HCT116 (cell line): ENCODE data around the gene MARCHF2. TPM values are rescaled to one million over a fixed set of nuclear protein-coding genes. Genes with fewer than 3 reads are reported as not detected.

Experiments used
- ATAC-seq: fragments of 200-7000 bp; cut with Tn5 transposase; 2 replicates; pipeline ENCODE4 v1.9.1; 2020; ENCODE audit warnings: mild to moderate bottlenecking, moderate library complexity
- BruUV-seq: library from RNA; stranded (reverse); fragments of 400-500 nt; replicated peaks from 2 replicates; lab custom pipeline; 2021; lab: Mats Ljungman, UMichigan
- CTCF ChIA-PET: fragments of 300-600 bp; sonication (Branson Sonifier 250); formaldehyde crosslinking; loops from one replicate; lab custom pipeline; 2021; ENCODE audit warnings: antibody characterized with exemption; lab: Charles Lee
- POLR2A ChIA-PET: fragments of 300-600, 350-600 bp; sonication (Branson Sonifier 250); formaldehyde crosslinking; loops from one replicate; lab custom pipeline; 2021; ENCODE audit warnings: antibody characterized with exemption; lab: Charles Lee
- RAD21 ChIA-PET, 2 experiments: fragments of 300-600 bp; sonication (Branson Sonifier 250); formaldehyde crosslinking; loops; one replicate each; lab custom pipeline; 2023; ENCODE audit warnings: low total read pairs in 2 of 2; ENCODE audit not compliant: uncharacterized antibody in 2 of 2, unreplicated experiment in 2 of 2, low non-redundant PET in 1 of 2; lab: Charles Lee
- DNase-seq: peaks from one replicate; pipeline ENCODE4 v3.0.0-alpha.2; 2010; ENCODE audit warnings: low read depth, low spot score
- H2AFZ ChIP-seq: fragments of 200-600 bp; shearing (Covaris generic), sonication (generic); 2 replicates; pipeline ENCODE4 v1.6.1; 2017; ENCODE audit warnings: low read depth, mixed run types, mixed read lengths, antibody characterized with exemption, low read length; ENCODE audit not compliant: poor library complexity, severe bottlenecking
- H3K27ac ChIP-seq: 2 replicates; pipeline ENCODE4 v1.5.1; 2012; ENCODE audit warnings: low read depth, low read length
- H3K27me3 ChIP-seq: fragments of 200-600 bp; sonication (generic); 2 replicates; pipeline ENCODE4 v1.6.1; 2016; ENCODE audit warnings: mixed run types, low read length, mixed read lengths; ENCODE audit not compliant: insufficient read depth
- H3K36me3 ChIP-seq, 2 experiments: fragments of 200-500 bp in 1 of 2; fragments of 200-600 bp in 1 of 2; sonication (Bioruptor generic) in 1 of 2; sonication (generic) in 1 of 2; 2 replicates each; pipeline versions ENCODE4 v1.5.1 to v1.6.1; 2014 to 2016; ENCODE audit warnings: low read length in 2 of 2, inconsistent platforms in 1 of 2, mixed read lengths in 1 of 2, mixed run types in 1 of 2; ENCODE audit not compliant: insufficient read depth in 2 of 2, control insufficient read depth in 1 of 2
- H3K4me1 ChIP-seq, 2 experiments: fragments of 200-600 bp in 1 of 2; sonication (generic) in 1 of 2; 2 replicates each; pipeline versions ENCODE4 v1.5.1 to v1.6.1; 2012 to 2017; ENCODE audit warnings: low read length in 2 of 2, inconsistent platforms in 1 of 2, mild to moderate bottlenecking in 1 of 2, mixed read lengths in 1 of 2, mixed run types in 1 of 2, moderate library complexity in 1 of 2; ENCODE audit not compliant: insufficient read depth in 2 of 2, control insufficient read depth in 1 of 2
- H3K4me2 ChIP-seq: fragments of 200-600 bp; sonication (generic); 2 replicates; pipeline ENCODE4 v1.6.1; 2017; ENCODE audit warnings: mixed run types, low read length, mixed read lengths
- H3K4me3 ChIP-seq, 2 experiments: fragments of 200-600 bp in 1 of 2; sonication (generic) in 1 of 2; replicated peaks in 1 of 2; 2 replicates each; pipeline ENCODE4 v1.5.1; 2011 to 2016; ENCODE audit warnings: low read length in 2 of 2, control low read depth in 1 of 2, low read depth in 1 of 2, mild to moderate bottlenecking in 1 of 2, mixed read lengths in 1 of 2, mixed run types in 1 of 2
- H3K79me2 ChIP-seq: fragments of 200-600 bp; sonication (generic); 2 replicates; pipeline ENCODE4 v1.6.1; 2017; ENCODE audit warnings: mild to moderate bottlenecking, mixed run types, low read length, moderate library complexity, mixed read lengths; ENCODE audit not compliant: insufficient read depth
- H3K9ac ChIP-seq: fragments of 200-600 bp; sonication (generic); 2 replicates; pipeline ENCODE4 v1.6.1; 2016; ENCODE audit warnings: low read length, mixed read lengths
- H3K9me2 ChIP-seq: fragments of 200-600 bp; sonication (generic), shearing (Covaris generic); 2 replicates; pipeline ENCODE4 v1.6.1; 2017; ENCODE audit warnings: mixed run types, mild to moderate bottlenecking, moderate library complexity; ENCODE audit not compliant: insufficient read depth
- H3K9me3 ChIP-seq, 2 experiments: fragments of 200-500 bp in 1 of 2; fragments of 200-600 bp in 1 of 2; sonication (Bioruptor generic) in 1 of 2; sonication (generic) in 1 of 2; 2 replicates each; pipeline ENCODE4 v1.6.1; 2014 to 2017; ENCODE audit warnings: low read length in 2 of 2, mixed read lengths in 2 of 2, inconsistent platforms in 1 of 2, low read depth in 1 of 2, mild to moderate bottlenecking in 1 of 2, mixed run types in 1 of 2, moderate library complexity in 1 of 2; ENCODE audit not compliant: control insufficient read depth in 1 of 2, insufficient read depth in 1 of 2
- H4K20me1 ChIP-seq: fragments of 200-600 bp; sonication (generic), shearing (Covaris generic); 2 replicates; pipeline ENCODE4 v1.6.1; 2017; ENCODE audit warnings: mixed run types, mild to moderate bottlenecking, moderate library complexity; ENCODE audit not compliant: insufficient read depth
- ATF3 ChIP-seq: IDR thresholded peaks from 2 replicates; pipeline ENCODE4 v1.6.1; 2012
- CTCF ChIP-seq, 3 experiments: fragments of 200-600 bp in 1 of 3; sonication (generic) in 1 of 3; IDR thresholded peaks in 2 of 3; conservative IDR thresholded peaks in 1 of 3; 2 replicates each; pipeline ENCODE4 v1.5.1; 2012 to 2017; ENCODE audit warnings: low read depth in 2 of 3, low read length in 2 of 3, antibody characterized with exemption in 1 of 3, borderline replicate concordance in 1 of 3, control low read depth in 1 of 3, mild to moderate bottlenecking in 1 of 3, mixed read lengths in 1 of 3, mixed run types in 1 of 3, moderate library complexity in 1 of 3; ENCODE audit not compliant: insufficient read depth in 1 of 3
- EGR1 ChIP-seq: IDR thresholded peaks from 2 replicates; pipeline ENCODE4 v1.6.1; 2012; ENCODE audit warnings: low read depth
- ELF1 ChIP-seq: IDR thresholded peaks from 2 replicates; pipeline ENCODE4 v1.6.1; 2012; ENCODE audit warnings: low read depth, borderline replicate concordance
- EZH2 ChIP-seq: fragments of 200-600 bp; sonication (generic); IDR thresholded peaks from 2 replicates; pipeline ENCODE4 v1.6.1; 2017; ENCODE audit warnings: antibody characterized with exemption, mixed run types
- EZH2phosphoT487 ChIP-seq: fragments of 200-600 bp; IDR thresholded peaks from 2 replicates; pipeline ENCODE4 v1.6.1; 2018; ENCODE audit warnings: antibody characterized with exemption, borderline replicate concordance
- FOSL1 ChIP-seq: IDR thresholded peaks from 2 replicates; pipeline ENCODE4 v1.6.1; 2012; ENCODE audit warnings: low read depth
- JUND ChIP-seq: IDR thresholded peaks from 2 replicates; pipeline ENCODE4 v1.6.1; 2012
- MAX ChIP-seq: IDR thresholded peaks from 2 replicates; pipeline ENCODE4 v1.6.1; 2012
- POLR2AphosphoS5 ChIP-seq: IDR thresholded peaks from 2 replicates; pipeline ENCODE4 v1.6.1; 2011; ENCODE audit warnings: mild to moderate bottlenecking, low read depth, low read length, moderate library complexity
- RAD21 ChIP-seq: IDR thresholded peaks from 2 replicates; pipeline ENCODE4 v1.6.1; 2012; ENCODE audit warnings: low read depth, mild to moderate bottlenecking
- SIN3A ChIP-seq: IDR thresholded peaks from 2 replicates; pipeline ENCODE4 v1.6.1; 2012; ENCODE audit warnings: low read depth
- SP1 ChIP-seq: IDR thresholded peaks from 2 replicates; pipeline ENCODE4 v1.6.1; 2012; ENCODE audit warnings: low read depth
- YY1 ChIP-seq: IDR thresholded peaks from 2 replicates; pipeline ENCODE4 v1.6.1; 2011; ENCODE audit warnings: low read length, low read depth, moderate library complexity, mild to moderate bottlenecking; ENCODE audit not compliant: insufficient replicate concordance; ENCODE audit errors: extremely low read depth
- ZBTB33 ChIP-seq: IDR thresholded peaks from 2 replicates; pipeline ENCODE4 v1.6.1; 2011; ENCODE audit warnings: mild to moderate bottlenecking, low read length, moderate library complexity; ENCODE audit not compliant: insufficient replicate concordance; ENCODE audit errors: extremely low read depth
- intact Hi-C: fragments of 100-400 bp; cut with micrococcal nuclease; formaldehyde crosslinking; loops from 2 replicates; pipeline ENCODE4 v1.10.0; 2022
- total RNA-seq: library from RNA; stranded (reverse); gene quantifications from one replicate; pipeline ENCODE4 v1.2.1, GENCODE V29; 2021; ENCODE audit not compliant: unreplicated experiment

MARCHF2 gene
- total RNA-seq, 1 experiment from 2014 or later: 22.5 TPM

- H3K79me2 ChIP-seq: peaks cover 42% of the 10 kb centered on the region
- H3K9me3 ChIP-seq: no peaks in the 10 kb centered on the region
- no peaks in the 10 kb centered on the region for H3K9me2 ChIP-seq
- ChIA-PET POLR2A (no interaction called here), RAD21 (no interaction called here), CTCF (no interaction called here)
- intact Hi-C loops: no loop called here
- peaks cover 3 to 10% of the 10 kb centered on the region in 2 experiments; a peak in 2 of 4 replicates for H3K4me1 ChIP-seq
- no TSS peak for BruUV-seq
- no peak overlapping the region for H3K27ac ChIP-seq
- ATAC-seq: no peak
- DNase-seq: no peak
- peaks cover 2 to 11% of the 10 kb centered on the region in 2 experiments; a peak in 3 of 4 replicates for H3K36me3 ChIP-seq
- H4K20me1 ChIP-seq: no peaks in the 10 kb centered on the region
- no peak overlapping the region for H3K4me3 ChIP-seq
- no peaks in the 10 kb centered on the region for H3K27me3 ChIP-seq
- no peak for TF ChIP-seq SIN3A
- TF ChIP-seq JUND: no peak
- TF ChIP-seq MAX: no peak
- TF ChIP-seq EZH2: no peak
- no peak for TF ChIP-seq YY1
- no peak for TF ChIP-seq ATF3
- TF ChIP-seq ZBTB33: no peak
- no peak for TF ChIP-seq SP1
- TF ChIP-seq POLR2AphosphoS5: no peak
- TF ChIP-seq EZH2phosphoT487: no peak
- TF ChIP-seq EGR1: no peak
- no peak for TF ChIP-seq RAD21
- no peak for TF ChIP-seq ELF1
- no peak for TF ChIP-seq CTCF (IDR thresholded peaks at IDR 0.05 in 2 of 3, conservative IDR thresholded peaks at IDR 0.05 in 1 of 3; ENCODE audit: borderline replicate concordance in 1 of 3, insufficient read depth in 1 of 3, low read depth in 2 of 3, low read length in 2 of 3)
- no peak for TF ChIP-seq FOSL1
- no peak overlapping the region for H3K9ac ChIP-seq
- no peak overlapping the region for H2AFZ ChIP-seq
- H3K4me2 ChIP-seq: no peak overlapping the region
These were observed 13.4 kb upstream of the MARCHF2 start for GRCh38 chr19:8399681-8400188.
